Mesothelial cell of epicardium (in vitro differentiated cells): ENCODE data around the gene PHRF1. TPM values are rescaled to one million over a fixed set of nuclear protein-coding genes. Genes with fewer than 3 reads are reported as not detected.

Source experiments
- DNase-seq, 2 experiments: peaks; one replicate each; pipeline ENCODE4 v3.0.0; 2021; ENCODE audit warnings: low spot score in 2 of 2; ENCODE audit not compliant: unreplicated experiment in 2 of 2
- H3K27ac Mint-ChIP-seq: 2 replicates; pipeline ENCODE4 v1.8.0; 2021; ENCODE audit warnings: mixed read lengths
- H3K27me3 Mint-ChIP-seq: 2 replicates; pipeline ENCODE4 v1.8.0; 2021; ENCODE audit warnings: low read depth, mixed read lengths
- H3K36me3 Mint-ChIP-seq: 2 replicates; pipeline ENCODE4 v1.8.0; 2021; ENCODE audit warnings: mixed read lengths
- H3K4me1 Mint-ChIP-seq: 2 replicates; pipeline ENCODE4 v1.8.0; 2021; ENCODE audit warnings: mixed read lengths
- H3K4me3 Mint-ChIP-seq: 2 replicates; pipeline ENCODE4 v1.8.0; 2021; ENCODE audit warnings: mild to moderate bottlenecking, moderate library complexity, mixed read lengths
- H3K9me3 Mint-ChIP-seq: 2 replicates; pipeline ENCODE4 v1.8.0; 2021; ENCODE audit warnings: mixed read lengths
- total RNA-seq: library from RNA; stranded (reverse); gene quantifications from 3 replicates; pipeline ENCODE4 v1.2.1, GENCODE V29; 2021
- TF ChIP-seq, protein P1 (sequence below): fragments of 200-600 bp; sonication (generic); IDR thresholded peaks from one replicate; pipeline ENCODE4 v1.5.0; 2021; ENCODE audit warnings: antibody characterized with exemption; ENCODE audit not compliant: unreplicated experiment

Gene PHRF1
- total RNA-seq, 1 donor from 2014 or later, result 51.1 TPM

- Mint-ChIP-seq H3K27me3 (no peaks in the 10 kb centered on the region), H3K27ac (no peak overlapping the region), H3K4me1 (peaks cover 2% of the 10 kb centered on the region), H3K36me3 (peaks cover 5% of the 10 kb centered on the region), H3K4me3 (no peak overlapping the region), H3K9me3 (no peaks in the 10 kb centered on the region)
- TF ChIP-seq, protein P1, sequence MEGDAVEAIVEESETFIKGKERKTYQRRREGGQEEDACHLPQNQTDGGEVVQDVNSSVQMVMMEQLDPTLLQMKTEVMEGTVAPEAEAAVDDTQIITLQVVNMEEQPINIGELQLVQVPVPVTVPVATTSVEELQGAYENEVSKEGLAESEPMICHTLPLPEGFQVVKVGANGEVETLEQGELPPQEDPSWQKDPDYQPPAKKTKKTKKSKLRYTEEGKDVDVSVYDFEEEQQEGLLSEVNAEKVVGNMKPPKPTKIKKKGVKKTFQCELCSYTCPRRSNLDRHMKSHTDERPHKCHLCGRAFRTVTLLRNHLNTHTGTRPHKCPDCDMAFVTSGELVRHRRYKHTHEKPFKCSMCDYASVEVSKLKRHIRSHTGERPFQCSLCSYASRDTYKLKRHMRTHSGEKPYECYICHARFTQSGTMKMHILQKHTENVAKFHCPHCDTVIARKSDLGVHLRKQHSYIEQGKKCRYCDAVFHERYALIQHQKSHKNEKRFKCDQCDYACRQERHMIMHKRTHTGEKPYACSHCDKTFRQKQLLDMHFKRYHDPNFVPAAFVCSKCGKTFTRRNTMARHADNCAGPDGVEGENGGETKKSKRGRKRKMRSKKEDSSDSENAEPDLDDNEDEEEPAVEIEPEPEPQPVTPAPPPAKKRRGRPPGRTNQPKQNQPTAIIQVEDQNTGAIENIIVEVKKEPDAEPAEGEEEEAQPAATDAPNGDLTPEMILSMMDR, result no peak
- no peak for DNase-seq
Observed at GRCh38 chr11:530960-531831, 45.1 kb upstream of the PHRF1 start.

GRCh38 chr11:531919-532526 is 44.2 kb upstream of the PHRF1 start:
- no peak for DNase-seq
- Mint-ChIP-seq H3K27ac (peak overlapping the region; percentile 16), H3K36me3 (peaks cover 5% of the 10 kb centered on the region), H3K4me3 (no peak overlapping the region), H3K27me3 (no peaks in the 10 kb centered on the region), H3K9me3 (no peaks in the 10 kb centered on the region), H3K4me1 (peaks cover 5% of the 10 kb centered on the region)
- TF ChIP-seq, protein P1, result no peak

DNA sequence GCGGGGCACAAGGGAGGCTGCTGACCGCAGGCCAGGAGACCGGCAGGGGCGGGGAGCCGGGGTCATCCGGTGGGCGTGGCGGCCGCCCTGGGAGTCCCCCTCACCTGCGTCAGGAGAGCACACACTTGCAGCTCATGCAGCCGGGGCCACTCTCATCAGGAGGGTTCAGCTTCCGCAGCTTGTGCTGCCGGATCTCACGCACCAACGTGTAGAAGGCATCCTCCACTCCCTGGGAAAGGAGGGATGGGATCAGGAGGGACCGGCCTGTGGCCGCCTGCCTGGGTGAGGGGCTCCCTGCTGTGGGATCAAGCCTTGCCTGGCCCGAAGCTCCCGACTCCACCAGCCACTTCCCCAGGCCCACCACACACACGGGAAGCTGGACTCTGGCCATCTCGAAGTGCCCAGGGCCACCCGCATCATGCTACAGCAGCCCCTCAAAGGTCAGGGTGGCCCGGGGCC is 43.7 kb upstream of the PHRF1 start:
- Mint-ChIP-seq H3K4me3 (no peak overlapping the region), H3K4me1 (peaks cover 5% of the 10 kb centered on the region), H3K27ac (no peak overlapping the region), H3K36me3 (peaks cover 5% of the 10 kb centered on the region), H3K9me3 (no peaks in the 10 kb centered on the region), H3K27me3 (no peaks in the 10 kb centered on the region)
- TF ChIP-seq, protein P1, result no peak
- DNase-seq, result no peak

DNA sequence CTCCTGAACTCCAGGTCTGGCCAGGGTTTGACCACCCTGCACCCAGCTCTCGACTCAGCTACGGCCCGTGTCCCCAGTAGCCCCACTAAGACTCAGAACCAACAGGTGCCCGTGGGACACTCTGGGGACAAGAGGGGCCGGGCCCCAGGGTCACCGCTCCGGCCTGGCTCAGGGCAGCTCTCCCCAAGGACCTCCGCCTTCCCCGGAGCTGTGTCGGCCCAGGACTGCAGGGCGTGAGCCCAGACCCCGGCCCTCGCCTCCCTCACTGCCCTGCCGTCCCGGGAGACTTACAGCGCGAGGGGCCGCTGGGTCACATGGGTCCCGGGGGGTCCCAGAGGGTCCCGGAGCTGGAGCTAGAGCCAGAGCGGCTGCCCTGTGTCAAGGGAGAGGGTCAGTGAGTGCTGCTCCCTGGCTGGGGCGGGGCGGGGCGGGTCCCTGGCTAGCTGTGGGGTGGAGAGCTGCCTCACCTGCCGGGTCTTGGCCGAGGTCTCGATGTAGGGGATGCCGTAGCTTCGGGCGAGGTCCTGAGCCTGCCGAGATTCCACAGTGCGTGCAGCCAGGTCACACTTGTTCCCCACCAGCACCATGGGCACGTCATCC is 43.2 kb upstream of the PHRF1 start:
- Mint-ChIP-seq H3K36me3 (peaks cover 5% of the 10 kb centered on the region), H3K4me3 (no peak overlapping the region), H3K27ac (no peak overlapping the region), H3K9me3 (no peaks in the 10 kb centered on the region), H3K4me1 (peaks cover 8% of the 10 kb centered on the region), H3K27me3 (peaks cover 4% of the 10 kb centered on the region)
- TF ChIP-seq, protein P1, result no peak
- no peak for DNase-seq

DNA sequence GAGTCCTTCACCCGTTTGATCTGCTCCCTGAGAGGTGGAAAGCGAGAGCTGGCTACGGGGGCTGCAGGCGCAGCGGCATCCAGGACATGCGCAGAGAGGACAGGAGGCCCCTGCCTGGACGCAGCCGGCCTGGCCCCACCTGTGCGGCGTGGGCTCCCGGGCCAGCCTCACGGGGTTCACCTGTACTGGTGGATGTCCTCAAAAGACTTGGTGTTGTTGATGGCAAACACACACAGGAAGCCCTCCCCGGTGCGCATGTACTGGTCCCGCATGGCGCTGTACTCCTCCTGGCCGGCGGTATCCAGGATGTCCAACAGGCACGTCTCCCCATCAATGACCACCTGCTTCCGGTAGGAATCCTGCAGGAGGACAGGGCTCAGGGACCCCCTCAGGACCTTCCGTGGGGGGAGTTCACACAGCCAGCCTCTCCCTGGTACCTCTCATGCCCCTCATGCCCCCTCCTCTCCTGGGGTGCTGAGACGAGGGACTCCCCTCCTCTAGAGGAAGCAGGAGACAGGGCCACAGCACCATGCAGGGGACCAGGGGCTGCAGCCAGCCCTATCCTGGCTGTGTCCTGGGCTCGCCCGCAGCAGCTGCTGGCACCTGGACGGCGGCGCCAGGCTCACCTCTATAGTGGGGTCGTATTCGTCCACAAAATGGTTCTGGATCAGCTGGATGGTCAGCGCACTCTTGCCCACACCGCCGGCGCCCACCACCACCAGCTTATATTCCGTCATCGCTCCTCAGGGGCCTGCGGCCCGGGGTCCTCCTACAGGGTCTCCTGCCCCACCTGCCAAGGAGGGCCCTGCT is 42.5 kb upstream of the PHRF1 start:
- TF ChIP-seq, protein P1, result no peak
- no peak overlapping the region for H3K27ac Mint-ChIP-seq
- H3K4me3 Mint-ChIP-seq, result peak overlapping the region; percentile 69
- DNase-seq, result no peak
- peaks cover 5% of the 10 kb centered on the region for H3K36me3 Mint-ChIP-seq
- peaks cover 8% of the 10 kb centered on the region for H3K4me1 Mint-ChIP-seq
- H3K27me3 Mint-ChIP-seq, result peaks cover 10% of the 10 kb centered on the region
- no peaks in the 10 kb centered on the region for H3K9me3 Mint-ChIP-seq
